Tibial nerve (tissue), 4 donors: ENCODE results near the gene IFITM5. TPM values are rescaled to one million over a fixed set of nuclear protein-coding genes. Genes with fewer than 3 reads are reported as not detected.
A peak's percentile ranks its signal among the peaks of the same experiment; 100 is the strongest.

Experiments
- DNase-seq, 2 donors: peaks; one replicate each; pipeline ENCODE4 v3.0.0-alpha.2; 2019; ENCODE audit warnings: low spot score in 2 of 2
- H3K27ac ChIP-seq, 4 donors: fragments of 200-600 bp; sonication (generic) in 3 of 4; one replicate each; pipeline ENCODE4 v1.5.1; 2017 to 2019; ENCODE audit warnings: mild to moderate bottlenecking in 1 of 4
- H3K27me3 ChIP-seq, 2 donors: fragments of 200-600 bp; sonication (generic) in 1 of 2; one replicate each; pipeline versions ENCODE4 v1.5.1 to v1.6.0; 2017 to 2019
- H3K36me3 ChIP-seq, 3 donors: fragments of 200-600 bp; sonication (generic); one replicate each; pipeline ENCODE4 v1.5.1; 2018 to 2019
- H3K4me1 ChIP-seq, 4 donors: fragments of 200-600 bp; sonication (generic) in 3 of 4; one replicate each; pipeline ENCODE4 v1.5.1; 2017 to 2019
- H3K4me3 ChIP-seq, 4 donors: fragments of 200-600 bp; sonication (generic) in 3 of 4; one replicate each; pipeline ENCODE4 v1.5.1; 2017 to 2019; ENCODE audit warnings: mild to moderate bottlenecking in 1 of 4, moderate library complexity in 1 of 4
- H3K9me3 ChIP-seq, 4 donors: fragments of 200-600 bp; sonication (generic) in 3 of 4; one replicate each; pipeline ENCODE4 v1.5.1; 2017 to 2019
- CTCF ChIP-seq, 5 experiments: fragments of 200-600 bp in 3 of 5; fragments of 450-650 bp in 2 of 5; sonication (generic) in 3 of 5; IDR thresholded peaks; one replicate each; pipeline ENCODE4 v1.5.1; 2016 to 2019; ENCODE audit warnings: antibody characterized with exemption in 5 of 5, mild to moderate bottlenecking in 3 of 5, moderate library complexity in 2 of 5
- EP300 ChIP-seq, 2 donors: sonication (generic); formaldehyde crosslinking; IDR thresholded peaks; one replicate each; pipeline ENCODE4 v1.6.1; 2017; ENCODE audit warnings: antibody characterized with exemption in 2 of 2, mild to moderate bottlenecking in 1 of 2
- POLR2A ChIP-seq, 2 donors: fragments of 450-650 bp; IDR thresholded peaks; one replicate each; pipeline ENCODE4 v1.6.1; 2017; ENCODE audit warnings: antibody characterized with exemption in 2 of 2, mild to moderate bottlenecking in 2 of 2, moderate library complexity in 2 of 2
- WGBS, 2 donors: methylation state at CpG; one replicate each; pipeline ENCODE4 v1.1.5; 2018; 5-methylcytosine and 5-hydroxymethylcytosine counted together
- total RNA-seq, 4 donors: library from RNA; depleted of rRNA; stranded (reverse); fragments of >200 nt; gene quantifications; one replicate each; pipeline ENCODE4 v1.1.0, GENCODE V29; 2016

Gene IFITM5
- total RNA-seq, 4 donors from 2014 or later: not detected

GRCh38 chr11:253160-253885 lies 46.0 kb downstream of the IFITM5 start:
- Histone ChIP-seq H3K36me3 (peaks cover 0 to 56% (median 24%) of the 10 kb centered on the region in 3 donors), H3K4me1 (peaks cover 0 to 9% (median 0%) of the 10 kb centered on the region in 4 donors)

GRCh38 chr11:252666-253065 lies 46.7 kb downstream of the IFITM5 start:
- peaks cover 0 to 62% (median 29%) of the 10 kb centered on the region in 3 donors for H3K36me3 ChIP-seq
- no peak overlapping the region for H3K4me3 ChIP-seq
- no peak for DNase-seq
- H3K27ac ChIP-seq: no peak overlapping the region
- no peaks in the 10 kb centered on the region for H3K9me3 ChIP-seq
- TF ChIP-seq CTCF (IDR thresholded peaks at IDR 0.05) (no peak), EP300 (IDR thresholded peaks at IDR 0.05) (no peak), POLR2A (IDR thresholded peaks at IDR 0.05) (no peak)
- 83 to 85% methylated on average over 8 of the region's 8 CpGs for WGBS, 2 donors
- H3K4me1 ChIP-seq: peaks cover 0 to 9% (median 0%) of the 10 kb centered on the region in 4 donors
- H3K27me3 ChIP-seq: no peaks in the 10 kb centered on the region

More at GRCh38 chr11:253160-253885, 46.0 kb downstream of the IFITM5 start:
- H3K27ac ChIP-seq: no peak overlapping the region
- WGBS, 2 donors: 64 to 67% methylated on average over 13 of the region's 13 CpGs
- no peak overlapping the region for H3K4me3 ChIP-seq
- DNase-seq: no peak
- H3K27me3 ChIP-seq: no peaks in the 10 kb centered on the region
- H3K9me3 ChIP-seq: no peaks in the 10 kb centered on the region
- TF ChIP-seq POLR2A (IDR thresholded peaks at IDR 0.05) (no peak), CTCF (IDR thresholded peaks at IDR 0.05) (no peak), EP300 (IDR thresholded peaks at IDR 0.05) (no peak)

- H3K27ac ChIP-seq: no peak overlapping the region
- no peak for TF ChIP-seq EP300 (IDR thresholded peaks at IDR 0.05)
- TF ChIP-seq CTCF (IDR thresholded peaks at IDR 0.05): no peak
- TF ChIP-seq POLR2A (IDR thresholded peaks at IDR 0.05): no peak
- H3K27me3 ChIP-seq: no peaks in the 10 kb centered on the region
- no peaks in the 10 kb centered on the region for H3K9me3 ChIP-seq
- H3K4me1 ChIP-seq: peaks cover 0 to 9% (median 0%) of the 10 kb centered on the region in 4 donors
- peaks cover 0 to 74% (median 38%) of the 10 kb centered on the region in 3 donors for H3K36me3 ChIP-seq
- no peak for DNase-seq
- WGBS, 2 donors: 70 to 77% methylated on average over 10 of the region's 10 CpGs
- H3K4me3 ChIP-seq: no peak overlapping the region
These were observed 47.8 kb downstream of the IFITM5 start for GRCh38 chr11:251550-251949.

- no peaks in the 10 kb centered on the region for H3K9me3 ChIP-seq
- no peaks in the 10 kb centered on the region for H3K27me3 ChIP-seq
- DNase-seq: peak; percentile 52 to 70
- WGBS, 2 donors: 70 to 71% methylated on average over 10 of the region's 10 CpGs
- no peak overlapping the region for H3K4me3 ChIP-seq
- H3K4me1 ChIP-seq: peaks cover 0 to 9% (median 0%) of the 10 kb centered on the region in 4 donors
- peaks cover 0 to 81% (median 45%) of the 10 kb centered on the region in 3 donors for H3K36me3 ChIP-seq
- no peak overlapping the region for H3K27ac ChIP-seq
- no peak for TF ChIP-seq POLR2A (IDR thresholded peaks at IDR 0.05)
- TF ChIP-seq CTCF (IDR thresholded peaks at IDR 0.05): peak; percentile 48 to 70 (median 62)
- TF ChIP-seq EP300 (IDR thresholded peaks at IDR 0.05): peak in 1 of 2 donors; percentile 15
These were observed 48.5 kb downstream of the IFITM5 start for GRCh38 chr11:250740-251299.

- no peak overlapping the region for H3K27ac ChIP-seq
- 86 to 87% methylated on average over 5 of the region's 5 CpGs for WGBS, 2 donors
- H3K27me3 ChIP-seq: no peaks in the 10 kb centered on the region
- no peak for DNase-seq
- peaks cover 0 to 85% (median 47%) of the 10 kb centered on the region in 3 donors for H3K36me3 ChIP-seq
- TF ChIP-seq EP300 (IDR thresholded peaks at IDR 0.05) (no peak), CTCF (IDR thresholded peaks at IDR 0.05) (no peak), POLR2A (IDR thresholded peaks at IDR 0.05) (no peak)
- H3K9me3 ChIP-seq: no peaks in the 10 kb centered on the region
- no peak overlapping the region for H3K4me3 ChIP-seq
- H3K4me1 ChIP-seq: peaks cover 0 to 9% (median 0%) of the 10 kb centered on the region in 4 donors
These were observed 49.1 kb downstream of the IFITM5 start for GRCh38 chr11:250274-250673.
